GM21737 (cell line): ENCODE measurements around the gene TRPV5.

ENCODE experiments used
- ATAC-seq: cut with Tn5 transposase; IDR thresholded peaks from one replicate; pipeline ENCODE4 v1.9.1; 2021; ENCODE audit warnings: mild to moderate bottlenecking, moderate library complexity; ENCODE audit not compliant: unreplicated experiment

The TRPV5 gene

DNA sequence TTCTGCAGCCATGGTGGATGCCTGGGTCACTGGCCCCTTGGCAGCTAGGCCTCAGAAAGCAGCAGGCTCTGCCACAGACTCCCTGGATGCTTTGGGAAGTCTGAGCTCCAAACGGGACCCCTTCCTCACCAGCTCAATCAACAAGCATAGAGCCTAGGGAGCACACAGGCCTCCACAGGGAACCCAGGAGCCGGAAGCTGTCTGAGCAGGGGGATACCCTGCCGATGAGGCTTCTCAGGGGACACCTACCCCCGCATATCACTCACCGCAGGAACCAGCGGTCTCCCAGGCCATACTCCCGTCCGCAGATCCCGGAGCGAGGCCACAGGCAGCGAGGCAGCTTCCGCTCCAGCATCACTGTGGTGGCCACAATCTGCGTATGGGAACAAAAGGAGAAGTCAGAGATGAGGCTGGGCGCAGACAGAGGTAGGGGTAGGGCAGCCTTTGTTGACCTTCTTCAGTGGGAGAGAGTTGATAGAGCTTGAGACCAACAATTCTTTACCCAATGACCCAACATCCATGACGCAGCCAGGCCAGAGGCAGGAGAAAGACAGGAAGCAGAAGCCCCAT is 61.4 kb downstream of the TRPV5 start:
- ATAC-seq: no peak

DNA sequence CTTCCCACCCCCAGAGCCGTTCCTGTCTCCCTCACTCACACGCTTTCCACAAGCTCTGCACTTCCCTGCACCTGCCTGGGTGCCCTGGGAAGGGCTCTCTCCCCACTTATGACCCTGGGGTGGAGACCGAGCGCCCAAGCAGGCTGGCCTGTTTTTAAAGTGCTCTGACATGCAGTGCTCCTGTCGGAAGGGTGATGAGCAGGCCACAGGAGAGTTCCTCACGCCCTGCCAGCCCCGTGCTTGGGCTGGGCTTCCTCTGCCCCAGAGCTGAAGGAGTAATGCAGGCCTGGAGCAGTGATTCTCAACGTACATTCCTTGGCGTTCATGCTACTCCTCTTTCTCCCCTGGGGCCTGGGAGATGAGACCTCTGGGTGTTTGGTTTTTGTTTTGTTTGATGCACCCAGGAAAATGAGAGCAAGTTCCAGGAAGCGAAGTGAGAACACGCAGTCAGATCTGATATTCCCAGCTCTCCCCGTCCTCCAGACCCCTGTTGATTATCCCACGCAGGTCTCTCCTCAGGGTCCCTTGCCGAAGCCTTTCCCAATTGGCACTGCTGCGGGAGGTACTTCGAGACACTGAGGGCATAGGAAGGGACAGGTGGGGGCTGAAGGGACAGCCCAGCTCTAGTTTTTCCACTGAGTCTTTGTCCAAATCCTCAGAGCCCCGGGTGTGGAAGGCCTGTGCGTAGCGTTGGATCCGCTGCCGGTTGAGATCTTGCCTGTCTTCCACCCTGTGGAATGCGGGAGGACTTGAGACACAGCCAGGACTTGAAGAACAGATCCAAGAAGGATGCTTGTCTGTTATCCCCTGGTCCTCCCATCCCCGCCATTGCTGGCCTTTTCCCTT is 62.1 kb downstream of the TRPV5 start:
- no peak for ATAC-seq

DNA sequence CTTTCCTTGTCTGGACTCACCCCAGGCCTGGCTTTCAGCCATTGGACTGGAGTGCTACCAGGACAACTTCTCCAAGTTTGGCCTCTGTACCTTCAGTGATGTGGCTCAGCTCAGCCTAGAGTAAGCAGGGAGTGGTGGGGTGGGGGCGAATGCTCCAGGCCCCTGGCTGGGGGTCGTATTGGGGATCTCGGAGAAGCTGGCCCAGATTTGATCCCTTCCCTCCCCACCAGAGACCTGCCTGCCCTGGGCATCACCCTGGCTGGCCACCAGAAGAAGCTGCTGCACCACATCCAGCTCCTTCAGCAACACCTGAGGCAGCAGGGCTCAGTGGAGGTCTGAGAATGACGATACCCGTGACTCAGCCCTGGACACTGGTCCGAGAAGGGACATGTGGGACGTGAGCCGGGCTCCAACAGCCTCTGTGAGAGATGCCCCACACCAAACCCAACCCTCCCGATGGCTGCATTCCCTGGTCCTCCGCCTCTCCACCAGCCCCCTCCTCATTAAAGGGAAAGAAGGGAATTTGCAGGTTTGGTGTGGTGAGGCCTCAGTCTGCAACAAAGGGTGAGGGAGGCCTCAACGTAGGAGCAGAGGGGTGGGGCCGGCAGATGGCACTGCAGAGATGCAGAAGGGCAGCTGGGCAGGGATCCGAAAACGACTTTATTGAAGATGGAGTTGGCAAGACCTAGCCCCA is 62.8 kb downstream of the TRPV5 start:
- ATAC-seq: no peak

GRCh38 chr7:142870147-142870559 is 63.4 kb downstream of the TRPV5 start:
- no peak for ATAC-seq

GRCh38 chr7:142869434-142869833 is 64.1 kb downstream of the TRPV5 start:
- no peak for ATAC-seq

- no peak for ATAC-seq
Observed at GRCh38 chr7:142868986-142869415, 64.5 kb downstream of the TRPV5 start.

- no peak for ATAC-seq
Observed at GRCh38 chr7:142868188-142868985, 65.2 kb downstream of the TRPV5 start.

DNA sequence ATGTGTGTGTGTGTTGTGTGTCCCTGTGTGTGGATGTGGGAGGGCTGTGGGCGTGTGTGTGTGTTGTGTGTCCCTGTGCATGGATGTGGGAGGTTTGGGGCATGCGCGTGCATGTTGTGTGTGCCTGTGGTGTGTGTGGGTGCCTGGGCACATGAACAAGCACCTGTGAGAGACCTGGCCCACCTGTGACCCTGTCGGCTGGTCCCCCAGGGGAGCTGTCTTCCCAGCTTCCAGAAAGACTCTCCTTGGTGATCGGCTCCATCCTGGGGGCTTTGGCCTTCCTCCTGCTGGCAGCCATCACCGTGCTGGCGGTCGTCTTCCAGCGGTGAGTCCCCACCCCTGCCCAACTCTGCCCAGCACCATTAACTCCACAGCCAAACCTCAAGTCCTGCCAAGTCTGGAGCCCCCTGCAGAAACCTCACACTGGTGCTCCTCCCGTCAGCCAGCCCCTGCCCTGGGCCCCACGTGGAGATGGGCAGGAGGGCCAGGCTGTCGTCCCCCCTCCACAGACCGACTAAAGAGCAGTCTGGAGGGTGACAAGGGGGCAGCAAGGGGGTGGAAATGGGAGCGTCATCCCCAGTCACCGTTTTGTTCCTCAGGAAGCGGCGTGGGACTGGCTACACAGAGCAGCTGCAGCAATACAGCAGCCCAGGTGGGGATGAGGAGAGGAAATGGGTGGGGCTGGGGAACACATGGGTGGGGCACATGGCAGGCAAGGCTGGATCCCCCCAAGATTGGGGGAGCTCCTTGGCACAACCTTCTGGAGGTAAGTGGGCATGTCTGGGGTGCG is 66.0 kb downstream of the TRPV5 start:
- no peak for ATAC-seq

DNA sequence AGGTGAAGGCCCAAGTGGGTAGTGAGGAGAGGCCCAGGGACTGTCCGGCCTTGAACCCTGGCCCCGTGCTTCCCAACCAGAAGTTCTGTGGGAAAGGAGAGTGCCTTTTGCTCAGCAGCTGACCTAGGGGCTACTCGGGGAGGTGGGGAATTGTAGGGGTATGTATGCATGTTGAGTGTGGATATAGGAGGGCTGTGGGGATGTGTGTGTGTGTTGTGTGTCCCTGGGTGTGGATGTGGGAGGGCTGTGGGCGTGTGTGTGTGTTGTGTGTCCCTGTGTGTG is 66.5 kb downstream of the TRPV5 start:
- ATAC-seq: no peak

GRCh38 chr7:142866361-142867096 is 67.0 kb downstream of the TRPV5 start:
- no peak for ATAC-seq

DNA sequence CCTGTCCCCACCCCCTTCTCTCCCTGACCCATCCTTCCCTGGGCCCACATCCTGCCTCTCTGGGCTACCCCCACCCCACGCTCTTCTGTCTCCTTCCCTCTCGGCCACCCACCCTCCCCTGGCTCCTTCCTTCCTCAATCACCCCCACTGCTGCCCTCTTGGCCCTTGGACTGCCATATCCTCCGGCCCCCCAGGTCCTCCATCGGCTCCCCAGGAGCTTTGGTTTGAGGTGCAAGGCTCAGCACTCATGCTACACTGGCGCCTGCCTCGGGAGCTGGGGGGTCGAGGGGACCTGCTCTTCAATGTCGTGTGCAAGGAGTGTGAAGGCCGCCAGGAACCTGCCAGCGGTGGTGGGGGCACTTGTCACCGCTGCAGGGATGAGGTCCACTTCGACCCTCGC is 67.8 kb downstream of the TRPV5 start:
- no peak for ATAC-seq

- ATAC-seq: no peak
Observed at GRCh38 chr7:142864980-142865747, 68.4 kb downstream of the TRPV5 start.

DNA sequence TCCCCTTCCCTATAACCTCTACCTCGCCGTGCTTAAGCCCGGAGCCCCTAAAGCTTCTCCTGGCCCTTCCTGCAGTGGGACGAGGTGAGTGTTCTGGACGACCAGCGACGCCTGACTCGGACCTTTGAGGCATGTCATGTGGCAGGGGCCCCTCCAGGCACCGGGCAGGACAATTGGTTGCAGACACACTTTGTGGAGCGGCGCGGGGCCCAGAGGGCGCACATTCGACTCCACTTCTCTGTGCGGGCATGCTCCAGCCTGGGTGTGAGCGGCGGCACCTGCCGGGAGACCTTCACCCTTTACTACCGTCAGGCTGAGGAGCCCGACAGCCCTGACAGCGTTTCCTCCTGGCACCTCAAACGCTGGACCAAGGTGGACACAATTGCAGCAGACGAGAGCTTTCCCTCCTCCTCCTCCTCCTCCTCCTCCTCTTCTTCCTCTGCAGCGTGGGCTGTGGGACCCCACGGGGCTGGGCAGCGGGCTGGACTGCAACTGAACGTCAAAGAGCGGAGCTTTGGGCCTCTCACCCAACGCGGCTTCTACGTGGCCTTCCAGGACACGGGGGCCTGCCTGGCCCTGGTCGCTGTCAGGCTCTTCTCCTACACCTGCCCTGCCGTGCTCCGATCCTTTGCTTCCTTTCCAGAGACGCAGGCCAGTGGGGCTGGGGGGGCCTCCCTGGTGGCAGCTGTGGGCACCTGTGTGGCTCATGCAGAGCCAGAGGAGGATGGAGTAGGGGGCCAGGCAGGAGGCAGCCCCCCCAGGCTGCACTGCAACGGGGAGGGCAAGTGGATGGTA is 69.5 kb downstream of the TRPV5 start:
- no peak for ATAC-seq

DNA sequence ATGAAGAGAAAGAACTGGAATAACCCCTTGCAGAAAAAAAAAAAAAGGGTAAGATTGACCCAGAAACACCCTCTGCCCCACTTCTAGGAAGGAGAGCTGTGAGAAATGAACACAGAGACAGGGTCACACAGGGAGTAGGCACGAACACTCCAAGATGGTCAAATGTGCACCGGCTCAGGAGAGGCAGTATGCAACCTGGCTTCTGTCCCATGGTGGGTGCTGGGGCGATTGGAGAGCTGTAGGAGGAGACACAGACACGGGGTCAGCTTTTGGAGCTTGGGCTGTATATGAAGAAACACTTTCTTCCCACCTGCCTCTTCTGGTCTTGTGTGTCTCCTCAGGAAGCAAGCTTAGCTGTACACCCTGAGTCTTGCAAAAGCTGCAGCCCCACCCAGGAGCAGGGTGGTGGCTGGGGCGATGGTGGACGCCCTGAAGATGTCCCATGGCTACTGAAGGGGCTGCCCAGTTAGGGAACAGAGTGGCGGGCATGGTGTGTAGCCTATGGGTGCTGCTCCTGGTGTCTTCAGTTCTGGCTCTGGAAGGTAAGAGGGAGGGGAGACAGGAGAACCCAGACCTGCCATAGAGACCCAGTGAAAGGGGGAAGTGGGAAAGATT is 70.7 kb downstream of the TRPV5 start:
- no peak for ATAC-seq

DNA sequence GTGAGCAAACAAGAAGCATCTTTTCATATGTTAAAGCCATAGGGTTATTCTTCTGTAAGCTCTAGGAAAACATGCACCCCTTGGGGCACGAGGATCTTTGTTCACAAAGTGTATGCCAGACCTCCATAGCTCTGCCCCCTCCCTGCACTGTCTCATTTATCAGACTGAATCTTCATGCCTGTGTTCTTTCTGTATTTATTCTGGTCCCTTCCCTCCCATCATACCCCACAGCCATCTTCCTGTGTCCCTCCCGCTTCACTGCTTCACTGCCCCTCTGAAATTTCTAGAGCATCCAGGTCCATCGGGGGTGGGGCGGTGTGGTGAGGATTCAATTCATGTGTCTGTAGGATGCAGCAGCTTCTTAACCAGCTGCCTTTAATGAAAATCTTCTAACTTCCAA is 71.2 kb downstream of the TRPV5 start:
- ATAC-seq: no peak

GRCh38 chr7:142860968-142861367 is 72.6 kb downstream of the TRPV5 start:
- ATAC-seq: no peak

DNA sequence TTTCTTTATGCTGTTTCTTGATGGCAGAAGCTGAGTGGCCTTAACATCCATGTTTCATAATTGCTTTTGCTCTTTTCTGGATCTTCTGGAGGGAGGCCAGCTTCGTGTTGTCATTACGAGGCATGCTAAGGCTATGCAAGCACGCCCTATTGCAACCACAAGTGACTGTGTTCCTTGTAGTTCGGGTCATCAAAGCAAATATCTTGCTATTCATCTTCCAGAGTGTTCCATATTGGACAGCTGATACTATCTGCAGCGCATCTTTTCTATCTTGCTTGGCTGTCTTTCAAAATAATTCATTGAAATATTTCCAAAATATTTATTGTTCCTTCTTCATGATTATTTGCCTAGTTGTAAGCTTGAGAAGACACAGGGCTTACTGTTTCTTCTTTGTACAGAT is 73.7 kb downstream of the TRPV5 start:
- ATAC-seq: no peak

DNA sequence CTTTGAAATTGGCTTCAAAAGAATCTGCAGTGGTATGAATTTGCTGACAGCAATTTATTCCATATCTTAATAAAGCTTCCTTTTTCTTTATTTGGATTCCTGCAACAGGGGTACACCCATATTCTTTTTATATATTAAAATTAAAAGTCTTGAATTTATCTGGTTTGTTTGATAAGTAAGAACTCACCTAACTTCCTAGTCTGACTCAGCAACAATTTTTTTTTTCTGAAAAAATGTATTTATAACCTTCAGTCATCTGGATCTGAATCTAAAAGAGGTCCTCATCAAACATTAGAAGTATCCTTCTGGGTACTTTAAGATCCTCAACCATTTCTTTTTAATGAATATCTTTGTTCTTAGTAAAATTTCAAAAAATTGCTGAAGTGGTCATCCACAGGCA is 74.1 kb downstream of the TRPV5 start:
- ATAC-seq: no peak
